MM.1S (cell line): ENCODE results near the gene PPIF.

ENCODE experiments used
- CTCF ChIP-seq: fragments of 300-600 bp; sonication (generic); IDR thresholded peaks from 2 replicates; pipeline ENCODE4 v1.5.1; 2016; ENCODE audit warnings: antibody characterized with exemption, low read length, mixed read lengths
- EZH2 ChIP-seq: fragments of 300-600 bp; sonication (generic); optimal IDR thresholded peaks from 2 replicates; pipeline ENCODE3; 2017; ENCODE audit warnings: low read depth, mild to moderate bottlenecking, antibody characterized with exemption, low read length, mixed read lengths
- EZH2phosphoT487 ChIP-seq: fragments of 300-600 bp; sonication (generic); IDR thresholded peaks from 2 replicates; pipeline ENCODE4 v1.6.1; 2018; ENCODE audit warnings: antibody characterized with exemption, low read length

DNA sequence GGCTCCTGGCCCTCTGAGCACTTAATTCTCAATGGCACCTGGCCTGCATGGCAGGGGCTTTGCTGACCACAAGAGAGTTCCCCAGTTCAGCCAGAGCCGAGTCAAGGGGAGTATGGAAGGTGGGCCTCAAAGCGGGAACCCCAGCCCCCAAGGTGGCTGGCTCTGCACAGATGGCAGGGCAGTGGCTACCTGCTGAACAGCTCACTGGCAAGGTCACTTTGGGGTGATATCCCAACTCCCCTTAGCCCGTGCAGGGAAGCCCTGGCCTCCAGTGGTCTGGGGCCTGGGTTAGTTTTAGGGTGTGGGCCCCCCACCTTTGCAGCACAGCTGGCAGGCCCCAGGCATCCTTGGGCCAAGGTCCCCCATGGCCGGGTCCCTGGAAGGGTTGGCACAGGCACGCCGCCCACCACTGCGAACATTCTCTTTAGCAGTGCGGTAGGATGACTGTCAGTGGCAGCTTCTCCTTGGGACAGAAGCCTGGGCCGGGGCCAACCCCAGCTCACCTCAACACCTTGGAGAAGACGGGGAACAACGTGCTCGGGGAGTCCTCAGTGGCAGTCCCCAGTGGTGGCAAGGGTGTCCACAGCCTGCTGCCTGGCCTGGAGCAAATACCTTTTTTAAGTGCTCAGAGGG is 36.8 kb downstream of the PPIF start:
- no peak for TF ChIP-seq CTCF
- TF ChIP-seq EZH2, result no peak
- no peak for TF ChIP-seq EZH2phosphoT487
